WERI-Rb-1 (cell line): ENCODE data around the gene RBM39.
A peak's percentile ranks its signal among the peaks of the same experiment; 100 is the strongest.
"Not testable (repeated sequence)": the region's sequence is repeated elsewhere in the genome, so short reads cannot be mapped to it uniquely, and the experiment has no call there.

Source experiments
- DNase-seq: peaks from one replicate; pipeline ENCODE4 v3.0.0-alpha.2; 2020
- H3K27ac ChIP-seq: fragments of 250-450 bp; sonication (Bioruptor Pico); 2 replicates; pipeline ENCODE4 v1.5.1; 2020; ENCODE audit warnings: mild to moderate bottlenecking, moderate library complexity
- H3K27me3 ChIP-seq: fragments of 250-450 bp; sonication (Bioruptor Pico); 2 replicates; pipeline ENCODE4 v1.5.1; 2021; ENCODE audit warnings: mild to moderate bottlenecking, low read depth, moderate library complexity; ENCODE audit not compliant: insufficient read depth, severe bottlenecking
- H3K36me3 ChIP-seq: fragments of 250-450 bp; sonication (Bioruptor Pico); 2 replicates; pipeline ENCODE4 v1.5.1; 2020; ENCODE audit warnings: mild to moderate bottlenecking, moderate library complexity
- H3K4me3 ChIP-seq: 2 replicates; pipeline ENCODE4 v1.5.1; 2011; ENCODE audit warnings: low read depth, mild to moderate bottlenecking, control low read depth, low read length
- H3K9me3 ChIP-seq: fragments of 250-450 bp; sonication (Bioruptor Pico); 2 replicates; pipeline ENCODE4 v1.5.1; 2021; ENCODE audit warnings: mild to moderate bottlenecking, moderate library complexity; ENCODE audit not compliant: severe bottlenecking
- TF ChIP-seq, protein P1 (sequence below): IDR thresholded peaks from 2 replicates; pipeline ENCODE4 v1.5.1; 2011; ENCODE audit warnings: low read depth, mild to moderate bottlenecking, control low read depth, inconsistent platforms, low read length

The RBM39 gene

DNA sequence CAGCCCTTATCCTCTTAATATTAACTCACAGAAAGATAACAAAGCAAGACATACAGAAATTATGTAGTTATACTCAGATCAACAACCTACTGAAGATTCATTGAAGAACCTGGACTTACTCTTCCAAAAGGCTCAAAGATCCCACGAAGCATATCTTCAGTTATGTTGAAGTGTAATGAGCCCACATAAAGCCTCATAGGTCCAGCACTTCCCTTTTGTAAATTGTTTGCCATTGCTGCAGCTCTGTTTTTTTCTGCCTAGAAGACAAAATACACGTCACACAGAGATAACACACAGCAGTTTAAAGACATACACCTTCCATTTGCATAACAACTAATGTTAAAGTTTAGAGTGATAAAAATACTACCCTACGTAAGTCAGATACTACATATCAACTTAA is 20.4 kb downstream of the RBM39 start:
- Histone ChIP-seq H3K27ac (no peak overlapping the region), H3K36me3 (peaks cover 98% of the 10 kb centered on the region), H3K9me3 (no peaks in the 10 kb centered on the region), H3K4me3 (no peak overlapping the region), H3K27me3 (no peaks in the 10 kb centered on the region)
- TF ChIP-seq, protein P1, sequence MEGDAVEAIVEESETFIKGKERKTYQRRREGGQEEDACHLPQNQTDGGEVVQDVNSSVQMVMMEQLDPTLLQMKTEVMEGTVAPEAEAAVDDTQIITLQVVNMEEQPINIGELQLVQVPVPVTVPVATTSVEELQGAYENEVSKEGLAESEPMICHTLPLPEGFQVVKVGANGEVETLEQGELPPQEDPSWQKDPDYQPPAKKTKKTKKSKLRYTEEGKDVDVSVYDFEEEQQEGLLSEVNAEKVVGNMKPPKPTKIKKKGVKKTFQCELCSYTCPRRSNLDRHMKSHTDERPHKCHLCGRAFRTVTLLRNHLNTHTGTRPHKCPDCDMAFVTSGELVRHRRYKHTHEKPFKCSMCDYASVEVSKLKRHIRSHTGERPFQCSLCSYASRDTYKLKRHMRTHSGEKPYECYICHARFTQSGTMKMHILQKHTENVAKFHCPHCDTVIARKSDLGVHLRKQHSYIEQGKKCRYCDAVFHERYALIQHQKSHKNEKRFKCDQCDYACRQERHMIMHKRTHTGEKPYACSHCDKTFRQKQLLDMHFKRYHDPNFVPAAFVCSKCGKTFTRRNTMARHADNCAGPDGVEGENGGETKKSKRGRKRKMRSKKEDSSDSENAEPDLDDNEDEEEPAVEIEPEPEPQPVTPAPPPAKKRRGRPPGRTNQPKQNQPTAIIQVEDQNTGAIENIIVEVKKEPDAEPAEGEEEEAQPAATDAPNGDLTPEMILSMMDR = no peak
- no peak for DNase-seq

DNA sequence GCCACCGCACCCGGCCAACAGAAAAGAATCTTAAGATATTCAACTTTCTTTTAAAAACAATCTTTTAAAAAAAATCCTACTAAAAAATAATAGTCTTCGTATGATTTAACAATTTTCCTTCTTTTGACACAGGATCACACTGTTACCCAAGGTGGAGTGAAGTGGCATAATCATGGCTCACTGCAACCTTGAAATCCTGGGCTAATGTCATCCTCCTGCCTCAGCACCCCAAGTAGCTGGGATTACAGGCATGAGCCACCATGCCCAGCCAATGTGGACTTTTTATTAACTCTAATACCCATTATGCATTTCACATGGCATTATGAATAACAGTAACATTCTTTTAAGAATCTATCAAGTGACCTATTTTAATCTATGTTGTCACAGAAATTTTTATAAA is 20.8 kb downstream of the RBM39 start:
- H3K27me3 ChIP-seq = no peaks in the 10 kb centered on the region
- no peak for DNase-seq
- TF ChIP-seq, protein P1 = no peak
- no peaks in the 10 kb centered on the region for H3K9me3 ChIP-seq
- no peak overlapping the region for H3K4me3 ChIP-seq
- H3K36me3 ChIP-seq = peaks cover 98% of the 10 kb centered on the region
- H3K27ac ChIP-seq = no peak overlapping the region

DNA sequence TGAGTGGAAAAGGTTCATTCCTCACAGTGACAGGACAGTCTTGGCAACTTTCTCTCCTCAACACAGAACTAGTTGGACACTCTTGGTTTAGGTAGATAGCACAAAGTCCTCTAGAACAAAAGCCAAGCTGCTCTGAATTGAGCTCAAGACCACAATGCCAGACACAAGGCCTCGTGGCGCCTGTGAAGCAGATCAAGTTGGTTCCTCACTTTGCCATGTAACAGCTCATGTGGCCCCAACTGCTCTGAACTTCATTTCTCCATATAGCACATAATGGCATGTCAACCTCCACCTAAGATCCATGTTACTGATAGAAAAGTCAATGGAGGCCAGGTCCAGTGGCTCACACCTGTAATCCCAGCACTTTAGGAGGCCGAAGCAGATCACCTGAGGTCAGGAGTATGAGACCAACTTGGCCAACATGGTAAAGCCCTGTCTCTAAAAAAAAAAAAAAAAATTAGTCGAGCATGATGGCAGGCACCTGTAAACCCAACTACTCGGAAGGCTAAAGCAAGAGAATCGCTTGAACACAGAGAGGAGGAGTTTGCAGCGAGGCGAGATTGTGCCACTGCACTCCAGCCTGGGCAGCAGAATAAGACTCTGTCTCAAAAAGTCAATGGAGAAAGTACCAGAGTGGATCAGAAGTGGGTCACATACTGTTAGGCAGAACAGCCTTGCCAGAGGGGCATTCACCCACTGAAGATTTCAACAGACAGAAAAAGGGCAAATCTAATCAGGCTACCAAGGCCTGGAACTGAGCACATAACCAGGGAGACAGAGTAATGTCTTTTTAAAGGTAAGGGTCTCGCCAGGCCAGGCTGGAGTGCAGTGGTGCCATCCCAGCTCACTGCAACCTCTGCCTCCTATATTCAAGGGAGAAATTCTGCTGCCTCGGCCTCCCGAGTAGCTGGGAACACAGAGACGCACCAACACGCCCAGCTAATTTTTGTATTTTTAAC is 21.6 kb downstream of the RBM39 start:
- Histone ChIP-seq H3K27me3 (no peaks in the 10 kb centered on the region), H3K27ac (peak overlapping the region; percentile 58), H3K4me3 (no peak overlapping the region), H3K36me3 (peaks cover 98% of the 10 kb centered on the region), H3K9me3 (no peaks in the 10 kb centered on the region)
- DNase-seq = no peak
- TF ChIP-seq, protein P1 = no peak

DNA sequence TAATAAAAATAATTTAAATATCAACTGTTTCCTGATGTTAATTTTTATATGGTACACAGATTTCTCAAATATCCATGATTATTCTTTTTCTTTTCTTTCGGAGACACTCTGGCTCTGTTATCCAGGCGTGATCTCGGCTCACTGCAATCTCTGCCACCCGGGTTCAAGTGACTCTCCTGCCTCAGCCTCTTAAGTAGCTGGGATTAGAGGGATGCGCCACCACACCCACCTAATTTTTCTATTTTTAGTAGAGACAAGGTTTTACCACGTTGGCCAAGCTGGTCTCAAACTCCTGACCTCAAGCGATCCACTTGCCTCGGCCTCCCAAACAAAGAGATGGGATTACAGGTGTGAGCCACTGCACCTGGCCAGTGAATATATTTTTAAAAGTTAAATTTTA is 22.3 kb downstream of the RBM39 start:
- Histone ChIP-seq H3K36me3 (peaks cover 98% of the 10 kb centered on the region), H3K27ac (peak overlapping the region; percentile 58), H3K4me3 (no peak overlapping the region), H3K9me3 (no peaks in the 10 kb centered on the region), H3K27me3 (no peaks in the 10 kb centered on the region)
- TF ChIP-seq, protein P1 = no peak
- DNase-seq = peak; percentile 58

DNA sequence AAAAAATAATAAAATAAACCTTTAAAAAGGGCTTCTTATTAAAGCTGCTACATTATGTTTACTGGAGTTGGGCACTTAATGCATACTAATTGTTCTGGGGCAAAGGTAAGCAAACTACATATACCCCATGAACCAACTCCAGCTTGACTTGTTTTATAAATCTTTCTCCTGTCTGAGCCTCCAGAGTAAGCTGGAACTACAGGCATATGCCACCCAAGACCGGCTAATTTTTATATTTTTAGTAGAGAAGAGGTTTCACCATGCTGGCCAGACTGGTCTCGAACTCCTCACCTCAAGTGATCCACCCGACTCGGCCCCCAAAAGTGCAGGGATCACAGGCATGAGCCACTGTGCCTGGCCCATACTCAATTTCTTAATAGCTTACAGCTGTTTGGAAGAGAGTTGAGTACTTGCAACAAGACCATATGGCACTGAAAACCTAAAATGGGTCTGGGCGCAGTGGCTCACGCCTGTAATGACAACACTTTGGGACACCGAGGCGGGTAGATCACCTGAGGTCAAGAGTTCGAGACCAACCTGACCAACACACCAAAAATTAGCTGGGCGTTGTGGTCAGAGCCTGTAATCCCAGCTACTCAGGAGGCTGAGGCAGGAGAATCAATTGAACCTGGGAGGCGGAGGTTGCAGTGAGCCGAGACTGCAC is 23.0 kb downstream of the RBM39 start:
- DNase-seq = no peak
- H3K36me3 ChIP-seq = peaks cover 98% of the 10 kb centered on the region
- no peak overlapping the region for H3K4me3 ChIP-seq

DNA sequence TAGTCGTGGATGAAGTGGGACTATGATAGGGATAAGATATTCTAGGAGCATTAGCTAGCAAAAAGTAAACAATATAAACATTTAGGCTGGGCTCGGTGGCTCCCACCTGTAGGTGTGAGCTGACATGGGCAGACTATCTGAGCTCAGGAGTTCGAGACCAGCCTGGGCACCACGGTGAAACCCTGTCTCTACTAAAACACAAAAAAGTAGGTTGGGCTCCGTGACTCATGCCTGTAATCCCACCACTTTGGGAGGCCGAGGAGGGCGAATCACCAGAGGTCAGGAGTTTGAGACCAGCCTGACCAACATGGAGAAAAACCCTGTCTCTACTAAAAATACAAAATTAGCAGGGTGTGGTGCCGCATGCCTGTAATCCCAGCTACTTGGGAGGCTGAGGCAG is 23.7 kb downstream of the RBM39 start:
- not testable (repeated sequence) for H3K9me3 ChIP-seq, H3K27ac ChIP-seq, DNase-seq, H3K27me3 ChIP-seq, H3K4me3 ChIP-seq
- peaks cover 98% of the 10 kb centered on the region for H3K36me3 ChIP-seq

More for the DNA sequence above, 23.0 kb downstream of the RBM39 start:
- H3K27me3 ChIP-seq = no peaks in the 10 kb centered on the region
- peak overlapping the region; percentile 58 for H3K27ac ChIP-seq
- no peaks in the 10 kb centered on the region for H3K9me3 ChIP-seq
- TF ChIP-seq, protein P1 = no peak
